HCT116 (cell line): ENCODE data around the gene TRIM65. TPM values are rescaled to one million over a fixed set of nuclear protein-coding genes. Genes with fewer than 3 reads are reported as not detected.

Experiments used
- ATAC-seq: fragments of 200-7000 bp; cut with Tn5 transposase; 2 replicates; pipeline ENCODE4 v1.9.1; 2020; ENCODE audit warnings: mild to moderate bottlenecking, moderate library complexity
- BruUV-seq: library from RNA; stranded (reverse); fragments of 400-500 nt; replicated peaks from 2 replicates; lab custom pipeline; 2021; lab: Mats Ljungman, UMichigan
- CTCF ChIA-PET: fragments of 300-600 bp; sonication (Branson Sonifier 250); formaldehyde crosslinking; loops from one replicate; lab custom pipeline; 2021; ENCODE audit warnings: antibody characterized with exemption; lab: Charles Lee
- POLR2A ChIA-PET: fragments of 300-600, 350-600 bp; sonication (Branson Sonifier 250); formaldehyde crosslinking; loops from one replicate; lab custom pipeline; 2021; ENCODE audit warnings: antibody characterized with exemption; lab: Charles Lee
- RAD21 ChIA-PET, 2 experiments: fragments of 300-600 bp; sonication (Branson Sonifier 250); formaldehyde crosslinking; loops; one replicate each; lab custom pipeline; 2023; ENCODE audit warnings: low total read pairs in 2 of 2; ENCODE audit not compliant: uncharacterized antibody in 2 of 2, unreplicated experiment in 2 of 2, low non-redundant PET in 1 of 2; lab: Charles Lee
- DNase-seq: peaks from one replicate; pipeline ENCODE4 v3.0.0-alpha.2; 2010; ENCODE audit warnings: low read depth, low spot score
- H2AFZ ChIP-seq: fragments of 200-600 bp; shearing (Covaris generic), sonication (generic); 2 replicates; pipeline ENCODE4 v1.6.1; 2017; ENCODE audit warnings: low read depth, mixed run types, mixed read lengths, antibody characterized with exemption, low read length; ENCODE audit not compliant: poor library complexity, severe bottlenecking
- H3K27ac ChIP-seq: 2 replicates; pipeline ENCODE4 v1.5.1; 2012; ENCODE audit warnings: low read depth, low read length
- H3K27me3 ChIP-seq: fragments of 200-600 bp; sonication (generic); 2 replicates; pipeline ENCODE4 v1.6.1; 2016; ENCODE audit warnings: mixed run types, low read length, mixed read lengths; ENCODE audit not compliant: insufficient read depth
- H3K36me3 ChIP-seq, 2 experiments: fragments of 200-500 bp in 1 of 2; fragments of 200-600 bp in 1 of 2; sonication (Bioruptor generic) in 1 of 2; sonication (generic) in 1 of 2; 2 replicates each; pipeline versions ENCODE4 v1.5.1 to v1.6.1; 2014 to 2016; ENCODE audit warnings: low read length in 2 of 2, inconsistent platforms in 1 of 2, mixed read lengths in 1 of 2, mixed run types in 1 of 2; ENCODE audit not compliant: insufficient read depth in 2 of 2, control insufficient read depth in 1 of 2
- H3K4me1 ChIP-seq, 2 experiments: fragments of 200-600 bp in 1 of 2; sonication (generic) in 1 of 2; 2 replicates each; pipeline versions ENCODE4 v1.5.1 to v1.6.1; 2012 to 2017; ENCODE audit warnings: low read length in 2 of 2, inconsistent platforms in 1 of 2, mild to moderate bottlenecking in 1 of 2, mixed read lengths in 1 of 2, mixed run types in 1 of 2, moderate library complexity in 1 of 2; ENCODE audit not compliant: insufficient read depth in 2 of 2, control insufficient read depth in 1 of 2
- H3K4me2 ChIP-seq: fragments of 200-600 bp; sonication (generic); 2 replicates; pipeline ENCODE4 v1.6.1; 2017; ENCODE audit warnings: mixed run types, low read length, mixed read lengths
- H3K4me3 ChIP-seq, 2 experiments: fragments of 200-600 bp in 1 of 2; sonication (generic) in 1 of 2; replicated peaks in 1 of 2; 2 replicates each; pipeline ENCODE4 v1.5.1; 2011 to 2016; ENCODE audit warnings: low read length in 2 of 2, control low read depth in 1 of 2, low read depth in 1 of 2, mild to moderate bottlenecking in 1 of 2, mixed read lengths in 1 of 2, mixed run types in 1 of 2
- H3K79me2 ChIP-seq: fragments of 200-600 bp; sonication (generic); 2 replicates; pipeline ENCODE4 v1.6.1; 2017; ENCODE audit warnings: mild to moderate bottlenecking, mixed run types, low read length, moderate library complexity, mixed read lengths; ENCODE audit not compliant: insufficient read depth
- H3K9ac ChIP-seq: fragments of 200-600 bp; sonication (generic); 2 replicates; pipeline ENCODE4 v1.6.1; 2016; ENCODE audit warnings: low read length, mixed read lengths
- H3K9me2 ChIP-seq: fragments of 200-600 bp; sonication (generic), shearing (Covaris generic); 2 replicates; pipeline ENCODE4 v1.6.1; 2017; ENCODE audit warnings: mixed run types, mild to moderate bottlenecking, moderate library complexity; ENCODE audit not compliant: insufficient read depth
- H3K9me3 ChIP-seq, 2 experiments: fragments of 200-500 bp in 1 of 2; fragments of 200-600 bp in 1 of 2; sonication (Bioruptor generic) in 1 of 2; sonication (generic) in 1 of 2; 2 replicates each; pipeline ENCODE4 v1.6.1; 2014 to 2017; ENCODE audit warnings: low read length in 2 of 2, mixed read lengths in 2 of 2, inconsistent platforms in 1 of 2, low read depth in 1 of 2, mild to moderate bottlenecking in 1 of 2, mixed run types in 1 of 2, moderate library complexity in 1 of 2; ENCODE audit not compliant: control insufficient read depth in 1 of 2, insufficient read depth in 1 of 2
- H4K20me1 ChIP-seq: fragments of 200-600 bp; sonication (generic), shearing (Covaris generic); 2 replicates; pipeline ENCODE4 v1.6.1; 2017; ENCODE audit warnings: mixed run types, mild to moderate bottlenecking, moderate library complexity; ENCODE audit not compliant: insufficient read depth
- CEBPB ChIP-seq: IDR thresholded peaks from 2 replicates; pipeline ENCODE4 v1.6.1; 2012; ENCODE audit warnings: low read depth
- ELF1 ChIP-seq: IDR thresholded peaks from 2 replicates; pipeline ENCODE4 v1.6.1; 2012; ENCODE audit warnings: low read depth, borderline replicate concordance
- EZH2 ChIP-seq: fragments of 200-600 bp; sonication (generic); IDR thresholded peaks from 2 replicates; pipeline ENCODE4 v1.6.1; 2017; ENCODE audit warnings: antibody characterized with exemption, mixed run types
- JUND ChIP-seq: IDR thresholded peaks from 2 replicates; pipeline ENCODE4 v1.6.1; 2012
- POLR2A ChIP-seq: IDR thresholded peaks from 2 replicates; pipeline ENCODE4 v1.7.0; 2011; ENCODE audit warnings: borderline replicate concordance; ENCODE audit not compliant: insufficient read depth, insufficient read length; ENCODE audit errors: extremely low read depth
- POLR2AphosphoS5 ChIP-seq: IDR thresholded peaks from 2 replicates; pipeline ENCODE4 v1.6.1; 2011; ENCODE audit warnings: mild to moderate bottlenecking, low read depth, low read length, moderate library complexity
- SIN3A ChIP-seq: IDR thresholded peaks from 2 replicates; pipeline ENCODE4 v1.6.1; 2012; ENCODE audit warnings: low read depth
- SP1 ChIP-seq: IDR thresholded peaks from 2 replicates; pipeline ENCODE4 v1.6.1; 2012; ENCODE audit warnings: low read depth
- SRF ChIP-seq: IDR thresholded peaks from 2 replicates; pipeline ENCODE4 v1.6.1; 2012; ENCODE audit warnings: low read depth
- TCF7L2 ChIP-seq: IDR thresholded peaks from 2 replicates; pipeline ENCODE4 v1.7.0; 2011; ENCODE audit warnings: borderline replicate concordance, inconsistent platforms; ENCODE audit not compliant: insufficient read depth, insufficient read length; ENCODE audit errors: extremely low read depth
- YY1 ChIP-seq: IDR thresholded peaks from 2 replicates; pipeline ENCODE4 v1.6.1; 2011; ENCODE audit warnings: low read length, low read depth, moderate library complexity, mild to moderate bottlenecking; ENCODE audit not compliant: insufficient replicate concordance; ENCODE audit errors: extremely low read depth
- ZFX ChIP-seq: fragments of 450-650 bp; IDR thresholded peaks from 2 replicates; pipeline ENCODE4 v1.6.1; 2017
- intact Hi-C: fragments of 100-400 bp; cut with micrococcal nuclease; formaldehyde crosslinking; loops from 2 replicates; pipeline ENCODE4 v1.10.0; 2022
- total RNA-seq: library from RNA; stranded (reverse); gene quantifications from one replicate; pipeline ENCODE4 v1.2.1, GENCODE V29; 2021; ENCODE audit not compliant: unreplicated experiment
- TF ChIP-seq, protein P1 (sequence below): IDR thresholded peaks from 2 replicates; pipeline ENCODE4 v1.6.1; 2012; ENCODE audit warnings: low read depth
- TF ChIP-seq, protein P2 (sequence below): IDR thresholded peaks from 2 replicates; pipeline ENCODE4 v1.6.1; 2011; ENCODE audit warnings: mild to moderate bottlenecking, low read length, moderate library complexity; ENCODE audit not compliant: insufficient replicate concordance; ENCODE audit errors: extremely low read depth
- TF ChIP-seq, protein P3 (sequence below): IDR thresholded peaks from 2 replicates; pipeline ENCODE4 v1.6.1; 2012
- TF ChIP-seq, protein P4 (sequence below): IDR thresholded peaks from 2 replicates; pipeline ENCODE4 v1.6.1; 2012

TRIM65 gene
- total RNA-seq, 1 experiment from 2014 or later, result 53.0 TPM

DNA sequence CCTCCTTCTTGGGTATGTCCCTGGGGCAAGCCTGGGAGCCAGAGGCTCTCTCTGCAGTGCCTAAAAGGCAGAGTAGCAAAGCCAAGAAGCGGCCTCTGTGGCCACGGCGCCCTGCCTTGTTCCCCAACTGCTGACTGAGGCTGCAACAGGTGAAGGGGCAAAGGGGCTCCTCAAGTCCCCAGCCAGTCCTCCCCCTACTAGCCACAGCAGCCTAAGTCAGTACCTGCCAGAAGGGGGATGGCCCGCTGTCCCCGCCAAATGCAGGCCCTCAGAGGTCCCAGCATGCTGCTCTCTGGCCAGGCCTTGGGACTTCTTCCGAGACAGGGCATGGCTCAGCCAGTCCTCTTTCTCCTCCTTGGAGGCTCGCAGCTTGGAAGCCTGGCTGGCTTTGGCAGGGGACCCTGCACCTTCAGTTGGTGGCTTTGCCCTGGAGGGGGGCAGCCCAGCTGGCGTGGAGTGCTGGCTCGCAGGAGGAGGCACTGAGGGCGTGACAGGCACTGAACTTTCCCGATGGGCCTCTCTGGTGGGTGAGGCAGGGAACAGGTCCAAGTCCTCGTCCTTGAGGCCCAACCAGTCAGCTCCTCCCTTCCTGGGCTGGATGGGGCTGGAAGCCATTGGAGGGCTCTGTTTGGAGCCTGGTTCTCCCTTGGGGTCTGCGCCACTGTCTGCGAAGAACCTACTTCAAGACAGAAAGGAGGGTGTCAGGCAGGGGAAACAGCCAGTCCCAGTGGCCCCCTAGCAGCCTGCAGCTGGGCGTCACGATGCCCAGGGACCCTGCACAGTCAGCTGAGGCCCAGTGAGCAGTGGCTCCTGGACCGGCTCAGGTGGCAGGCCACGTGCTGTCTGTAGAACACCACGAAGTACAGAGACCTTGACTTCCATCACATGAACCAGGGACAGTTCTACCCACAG is 26.5 kb upstream of the TRIM65 start:
- no peaks in the 10 kb centered on the region for H3K27me3 ChIP-seq
- no peak for DNase-seq
- H3K79me2 ChIP-seq, result no peaks in the 10 kb centered on the region
- H2AFZ ChIP-seq, result no peak overlapping the region
- BruUV-seq, result no TSS peak
- H3K27ac ChIP-seq, result no peak overlapping the region
- H3K9me2 ChIP-seq, result no peaks in the 10 kb centered on the region
- H4K20me1 ChIP-seq, result no peaks in the 10 kb centered on the region
- ChIA-PET RAD21 (no interaction called here), CTCF (no interaction called here), POLR2A (no interaction called here)
- no peak overlapping the region for H3K4me2 ChIP-seq
- TF ChIP-seq, protein P1, sequence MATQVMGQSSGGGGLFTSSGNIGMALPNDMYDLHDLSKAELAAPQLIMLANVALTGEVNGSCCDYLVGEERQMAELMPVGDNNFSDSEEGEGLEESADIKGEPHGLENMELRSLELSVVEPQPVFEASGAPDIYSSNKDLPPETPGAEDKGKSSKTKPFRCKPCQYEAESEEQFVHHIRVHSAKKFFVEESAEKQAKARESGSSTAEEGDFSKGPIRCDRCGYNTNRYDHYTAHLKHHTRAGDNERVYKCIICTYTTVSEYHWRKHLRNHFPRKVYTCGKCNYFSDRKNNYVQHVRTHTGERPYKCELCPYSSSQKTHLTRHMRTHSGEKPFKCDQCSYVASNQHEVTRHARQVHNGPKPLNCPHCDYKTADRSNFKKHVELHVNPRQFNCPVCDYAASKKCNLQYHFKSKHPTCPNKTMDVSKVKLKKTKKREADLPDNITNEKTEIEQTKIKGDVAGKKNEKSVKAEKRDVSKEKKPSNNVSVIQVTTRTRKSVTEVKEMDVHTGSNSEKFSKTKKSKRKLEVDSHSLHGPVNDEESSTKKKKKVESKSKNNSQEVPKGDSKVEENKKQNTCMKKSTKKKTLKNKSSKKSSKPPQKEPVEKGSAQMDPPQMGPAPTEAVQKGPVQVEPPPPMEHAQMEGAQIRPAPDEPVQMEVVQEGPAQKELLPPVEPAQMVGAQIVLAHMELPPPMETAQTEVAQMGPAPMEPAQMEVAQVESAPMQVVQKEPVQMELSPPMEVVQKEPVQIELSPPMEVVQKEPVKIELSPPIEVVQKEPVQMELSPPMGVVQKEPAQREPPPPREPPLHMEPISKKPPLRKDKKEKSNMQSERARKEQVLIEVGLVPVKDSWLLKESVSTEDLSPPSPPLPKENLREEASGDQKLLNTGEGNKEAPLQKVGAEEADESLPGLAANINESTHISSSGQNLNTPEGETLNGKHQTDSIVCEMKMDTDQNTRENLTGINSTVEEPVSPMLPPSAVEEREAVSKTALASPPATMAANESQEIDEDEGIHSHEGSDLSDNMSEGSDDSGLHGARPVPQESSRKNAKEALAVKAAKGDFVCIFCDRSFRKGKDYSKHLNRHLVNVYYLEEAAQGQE, result no peak
- TF ChIP-seq YY1 (no peak), JUND (no peak), ZFX (no peak), ELF1 (no peak), POLR2AphosphoS5 (no peak), CEBPB (no peak), SIN3A (no peak), TCF7L2 (no peak), EZH2 (no peak), SP1 (no peak), POLR2A (no peak), SRF (no peak)
- TF ChIP-seq, protein P2, sequence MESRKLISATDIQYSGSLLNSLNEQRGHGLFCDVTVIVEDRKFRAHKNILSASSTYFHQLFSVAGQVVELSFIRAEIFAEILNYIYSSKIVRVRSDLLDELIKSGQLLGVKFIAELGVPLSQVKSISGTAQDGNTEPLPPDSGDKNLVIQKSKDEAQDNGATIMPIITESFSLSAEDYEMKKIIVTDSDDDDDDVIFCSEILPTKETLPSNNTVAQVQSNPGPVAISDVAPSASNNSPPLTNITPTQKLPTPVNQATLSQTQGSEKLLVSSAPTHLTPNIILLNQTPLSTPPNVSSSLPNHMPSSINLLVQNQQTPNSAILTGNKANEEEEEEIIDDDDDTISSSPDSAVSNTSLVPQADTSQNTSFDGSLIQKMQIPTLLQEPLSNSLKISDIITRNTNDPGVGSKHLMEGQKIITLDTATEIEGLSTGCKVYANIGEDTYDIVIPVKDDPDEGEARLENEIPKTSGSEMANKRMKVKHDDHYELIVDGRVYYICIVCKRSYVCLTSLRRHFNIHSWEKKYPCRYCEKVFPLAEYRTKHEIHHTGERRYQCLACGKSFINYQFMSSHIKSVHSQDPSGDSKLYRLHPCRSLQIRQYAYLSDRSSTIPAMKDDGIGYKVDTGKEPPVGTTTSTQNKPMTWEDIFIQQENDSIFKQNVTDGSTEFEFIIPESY, result no peak
- TF ChIP-seq, protein P3, sequence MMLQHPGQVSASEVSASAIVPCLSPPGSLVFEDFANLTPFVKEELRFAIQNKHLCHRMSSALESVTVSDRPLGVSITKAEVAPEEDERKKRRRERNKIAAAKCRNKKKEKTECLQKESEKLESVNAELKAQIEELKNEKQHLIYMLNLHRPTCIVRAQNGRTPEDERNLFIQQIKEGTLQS, result no peak
- TF ChIP-seq, protein P4, sequence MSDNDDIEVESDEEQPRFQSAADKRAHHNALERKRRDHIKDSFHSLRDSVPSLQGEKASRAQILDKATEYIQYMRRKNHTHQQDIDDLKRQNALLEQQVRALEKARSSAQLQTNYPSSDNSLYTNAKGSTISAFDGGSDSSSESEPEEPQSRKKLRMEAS, result no peak
- H3K9ac ChIP-seq, result no peak overlapping the region
- intact Hi-C loops, result no loop called here
- H3K4me3 ChIP-seq, result no peak overlapping the region
- peaks cover 0 to 8% of the 10 kb centered on the region in 2 experiments; a peak in 2 of 4 replicates for H3K4me1 ChIP-seq
- H3K36me3 ChIP-seq, result no peaks in the 10 kb centered on the region
- H3K9me3 ChIP-seq, result no peaks in the 10 kb centered on the region
- ATAC-seq, result no peak
